Measurements from ENCODE around the gene FAM170B.

Gene FAM170B

DNA sequence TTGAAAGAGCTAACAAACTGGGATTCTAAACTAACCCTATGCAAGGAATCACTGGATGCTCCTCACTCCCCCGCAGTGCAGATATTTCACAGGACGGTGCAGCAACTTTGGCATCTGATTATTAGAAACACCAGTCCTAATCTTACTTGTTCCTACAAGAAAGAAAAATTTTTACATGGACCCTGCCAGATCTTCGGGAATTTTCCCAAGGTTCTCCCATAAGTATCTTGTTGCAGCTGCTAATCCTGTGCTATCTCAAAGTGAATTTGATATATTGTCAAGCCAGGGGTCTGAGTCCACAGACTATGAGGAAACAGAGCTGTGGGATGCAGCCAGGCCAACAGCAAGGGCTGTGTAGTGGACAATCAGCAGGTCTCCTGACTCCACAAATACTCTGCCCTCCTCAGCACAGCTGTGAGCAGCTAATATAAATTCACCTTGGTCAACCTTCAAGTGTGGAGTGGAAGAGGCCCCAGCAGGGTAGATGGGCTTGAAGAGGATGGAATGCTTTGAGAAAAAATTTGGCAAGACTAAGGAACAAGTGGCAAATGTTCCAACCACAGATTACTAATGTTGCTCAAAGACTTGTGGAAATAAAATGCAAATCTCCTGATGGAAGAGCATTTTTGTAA lies 44.1 kb downstream of the FAM170B start:
- Histone ChIP-seq H3K9me3 (no peaks in the 10 kb centered on the region), H3K36me3 (no peaks in the 10 kb centered on the region), H3K27me3 (no peaks in the 10 kb centered on the region), H3K4me3 (ENCODE audit: low read depth, low read length) (no peak overlapping the region), H3K4me1 (no peaks in the 10 kb centered on the region)
- DNase-seq = no peak
- no peak for TF ChIP-seq CTCF (IDR thresholded peaks at IDR 0.05; ENCODE audit: low read depth, low read length)

DNA sequence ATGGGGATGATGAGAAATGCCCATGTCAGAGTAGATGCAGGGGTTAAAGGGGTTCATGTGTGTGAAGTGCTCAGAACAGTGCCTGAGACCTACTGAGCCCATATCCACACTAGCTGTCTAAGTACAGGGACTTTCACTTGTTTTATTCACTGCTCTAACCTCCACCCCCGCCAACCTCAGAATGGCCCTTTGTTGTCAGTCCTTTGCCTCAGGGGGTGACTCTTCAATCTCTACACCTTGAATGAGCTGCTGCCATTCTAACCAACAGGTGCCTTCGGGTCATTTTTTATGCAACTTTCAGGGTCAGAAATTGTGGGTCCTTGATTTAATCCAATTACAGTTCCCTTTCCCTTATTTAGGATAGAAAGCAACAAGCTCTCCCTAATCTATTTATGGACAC lies 44.7 kb downstream of the FAM170B start:
- no peaks in the 10 kb centered on the region for H3K9me3 ChIP-seq
- no peaks in the 10 kb centered on the region for H3K4me1 ChIP-seq
- no peaks in the 10 kb centered on the region for H3K27me3 ChIP-seq
- DNase-seq = no peak
- TF ChIP-seq CTCF (IDR thresholded peaks at IDR 0.05; ENCODE audit: low read depth, low read length) = no peak
- no peak overlapping the region for H3K4me3 ChIP-seq (ENCODE audit: low read depth, low read length)
- H3K36me3 ChIP-seq = no peaks in the 10 kb centered on the region

DNA sequence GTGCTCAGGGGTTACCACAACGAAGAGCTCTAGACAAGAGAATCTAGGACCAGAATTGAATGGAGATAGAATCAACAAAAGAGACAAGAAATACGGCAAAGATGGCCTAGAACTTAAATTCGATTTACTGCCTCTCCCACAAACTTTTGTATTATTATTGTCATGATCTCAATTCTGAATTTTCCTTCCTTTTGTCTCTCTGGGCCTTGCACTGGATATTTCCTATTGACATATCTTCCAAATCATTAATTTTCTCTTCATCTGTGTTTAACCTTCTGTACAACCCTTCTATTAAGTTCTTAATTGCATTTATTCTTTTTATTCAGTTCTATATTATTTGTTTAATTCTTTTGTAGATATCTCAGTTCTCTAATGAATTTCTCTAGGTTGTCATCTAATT lies 46.9 kb downstream of the FAM170B start:
- H3K36me3 ChIP-seq = no peaks in the 10 kb centered on the region
- H3K27me3 ChIP-seq = no peaks in the 10 kb centered on the region
- no peaks in the 10 kb centered on the region for H3K4me1 ChIP-seq
- DNase-seq = no peak
- no peak overlapping the region for H3K4me3 ChIP-seq (ENCODE audit: low read depth, low read length)
- TF ChIP-seq CTCF (IDR thresholded peaks at IDR 0.05; ENCODE audit: low read depth, low read length) = no peak
- no peaks in the 10 kb centered on the region for H3K9me3 ChIP-seq

DNA sequence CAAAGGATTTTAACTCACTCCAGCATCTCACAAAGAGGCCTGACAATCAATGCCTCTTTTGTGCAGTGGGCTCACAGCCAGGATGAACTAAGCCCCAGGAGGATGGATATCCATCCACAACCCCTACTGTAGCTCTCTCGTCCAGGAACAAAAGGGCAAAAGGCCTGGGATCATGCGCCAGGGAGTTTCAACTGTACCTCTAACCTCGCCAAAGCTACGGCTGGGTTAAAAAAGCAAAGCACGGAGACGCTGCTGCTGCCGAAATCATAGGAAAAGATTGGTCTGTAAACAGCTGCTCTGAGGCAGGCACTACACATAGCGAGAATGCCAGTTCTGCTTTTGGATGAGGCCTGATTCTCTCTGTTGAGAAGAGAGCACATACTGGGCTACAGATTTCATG lies 50.6 kb downstream of the FAM170B start:
- DNase-seq = no peak
- Histone ChIP-seq H3K36me3 (no peaks in the 10 kb centered on the region), H3K27me3 (no peaks in the 10 kb centered on the region), H3K4me1 (no peaks in the 10 kb centered on the region), H3K9me3 (no peaks in the 10 kb centered on the region), H3K4me3 (ENCODE audit: low read depth, low read length) (no peak overlapping the region)
- no peak for TF ChIP-seq CTCF (IDR thresholded peaks at IDR 0.05; ENCODE audit: low read depth, low read length)

- DNase-seq = no peak
- no peak overlapping the region for H3K4me3 ChIP-seq (ENCODE audit: low read depth, low read length)
- no peak for TF ChIP-seq CTCF (IDR thresholded peaks at IDR 0.05; ENCODE audit: low read depth, low read length)
Observed at GRCh38 chr10:49082766-49083165, 51.1 kb downstream of the FAM170B start.

GRCh38 chr10:49081547-49082275 lies 52.1 kb downstream of the FAM170B start:
- Histone ChIP-seq H3K4me3 (ENCODE audit: low read depth, low read length) (no peak overlapping the region), H3K36me3 (no peaks in the 10 kb centered on the region), H3K27me3 (no peaks in the 10 kb centered on the region), H3K9me3 (no peaks in the 10 kb centered on the region), H3K4me1 (no peaks in the 10 kb centered on the region)
- no peak for TF ChIP-seq CTCF (IDR thresholded peaks at IDR 0.05; ENCODE audit: low read depth, low read length)
- no peak for DNase-seq

More at GRCh38 chr10:49082766-49083165, 51.1 kb downstream of the FAM170B start:
- no peaks in the 10 kb centered on the region for H3K27me3 ChIP-seq
- no peaks in the 10 kb centered on the region for H3K9me3 ChIP-seq
- no peaks in the 10 kb centered on the region for H3K36me3 ChIP-seq
- H3K4me1 ChIP-seq = no peaks in the 10 kb centered on the region
